ENCODE results near the gene MKRN2. TPM values are rescaled to one million over a fixed set of nuclear protein-coding genes. Genes with fewer than 3 reads are reported as not detected.

Gene MKRN2
- total RNA-seq, 4 donors from 2014 or later: 37.8 to 53.6 (median 40.7) TPM

DNA sequence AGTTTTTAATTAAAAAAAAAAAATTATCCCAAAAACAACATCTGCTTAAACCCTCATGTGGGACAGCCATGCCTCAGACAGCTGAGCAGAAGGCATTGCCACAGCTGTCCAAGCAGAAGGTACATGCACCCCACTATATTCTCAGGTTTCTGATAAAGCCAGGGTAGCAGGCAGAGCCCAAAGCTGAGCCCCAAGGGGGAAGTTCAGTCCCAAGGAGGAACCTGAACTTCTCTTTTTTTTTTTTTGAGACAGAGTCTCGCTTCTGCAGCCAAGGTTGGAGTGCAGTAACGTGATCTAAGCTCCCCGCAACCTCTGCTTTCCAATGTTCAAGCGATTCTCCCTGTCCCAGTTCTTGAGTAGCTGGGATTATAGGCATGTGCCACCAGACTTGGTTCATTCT lies 33.2 kb downstream of the MKRN2 start:
- Histone ChIP-seq H3K4me1 (peaks cover 39 to 45% of the 10 kb centered on the region in 2 donors), H3K27ac (peak overlapping the region in 1 of 3 donors; percentile 64), H3K27me3 (no peaks in the 10 kb centered on the region), H3K4me3 (replicated peaks in 1 of 3) (no peak overlapping the region), H3K9me3 (no peaks in the 10 kb centered on the region), H3K36me3 (peaks cover 29 to 41% of the 10 kb centered on the region in 2 donors)
- TF ChIP-seq CTCF (IDR thresholded peaks at IDR 0.05): no peak
- TF ChIP-seq POLR2A (IDR thresholded peaks at IDR 0.05): no peak
- 95 to 100% methylated on average over 1 to 4 of the region's 4 CpGs for WGBS, 2 donors
- intact Hi-C loops (cut with DNase I): no loop called here
- no peak for DNase-seq

- peak; percentile 71 to 79 for DNase-seq
- no peaks in the 10 kb centered on the region for H3K9me3 ChIP-seq
- WGBS, 2 donors: 46 to 70% methylated on average over 6 of the region's 6 CpGs
- H3K36me3 ChIP-seq: peaks cover 35 to 45% of the 10 kb centered on the region in 2 donors
- intact Hi-C loops (cut with DNase I): no loop called here
- no peak overlapping the region for H3K4me3 ChIP-seq (replicated peaks in 1 of 3)
- peaks cover 26 to 33% of the 10 kb centered on the region in 2 donors for H3K4me1 ChIP-seq
- TF ChIP-seq POLR2A (IDR thresholded peaks at IDR 0.05) (no peak), CTCF (IDR thresholded peaks at IDR 0.05) (no peak)
- H3K27me3 ChIP-seq: no peaks in the 10 kb centered on the region
- peak overlapping the region in 2 of 3 donors; percentile 13 to 46 for H3K27ac ChIP-seq
These were observed 34.6 kb downstream of the MKRN2 start for GRCh38 chr3:12591456-12591855.

DNA sequence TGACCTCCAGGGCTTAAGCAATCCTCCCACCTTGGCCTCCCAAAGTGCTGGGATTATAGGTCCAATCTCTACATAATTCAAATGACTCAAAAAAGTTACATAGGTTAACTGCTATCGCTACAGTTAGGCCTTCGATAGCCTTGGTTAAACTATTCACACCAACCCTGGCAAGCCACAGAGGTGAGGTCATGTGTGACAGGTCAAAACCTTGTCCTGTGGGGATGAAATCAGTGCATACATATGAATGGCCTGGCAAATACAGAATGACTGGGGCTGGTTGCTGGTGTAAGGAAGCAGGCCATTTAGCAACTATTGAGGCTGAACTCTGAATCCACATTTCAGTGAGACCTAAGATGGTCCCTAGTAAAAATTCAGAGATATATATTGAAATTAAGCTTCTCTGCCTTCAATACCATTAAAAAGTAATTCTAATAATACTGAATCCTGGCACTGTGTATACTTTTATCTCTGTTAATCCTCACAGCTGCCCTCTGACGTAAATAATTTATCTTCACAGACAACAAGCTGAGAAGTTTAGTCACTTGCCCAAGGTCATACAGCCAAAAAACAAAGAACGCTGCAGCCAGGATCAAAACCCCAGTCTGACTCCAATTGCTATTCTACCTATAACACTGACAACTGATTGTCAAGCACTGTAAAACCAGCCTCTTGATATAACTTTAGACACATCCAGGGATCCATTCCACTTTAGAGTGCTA lies 35.3 kb downstream of the MKRN2 start:
- Histone ChIP-seq H3K4me1 (peaks cover 19 to 26% of the 10 kb centered on the region in 2 donors), H3K4me3 (replicated peaks in 1 of 3) (no peak overlapping the region), H3K27me3 (no peaks in the 10 kb centered on the region), H3K36me3 (peaks cover 42 to 51% of the 10 kb centered on the region in 2 donors), H3K27ac (peak overlapping the region in 1 of 3 donors; percentile 10), H3K9me3 (no peaks in the 10 kb centered on the region)
- DNase-seq: no peak
- WGBS, 2 donors: 94 to 97% methylated on average over 4 of the region's 4 CpGs
- TF ChIP-seq POLR2A (IDR thresholded peaks at IDR 0.05): no peak
- no peak for TF ChIP-seq CTCF (IDR thresholded peaks at IDR 0.05)
- intact Hi-C loops (cut with DNase I): no loop called here

- Histone ChIP-seq H3K27me3 (no peaks in the 10 kb centered on the region), H3K4me1 (peaks cover 6 to 12% of the 10 kb centered on the region in 2 donors), H3K9me3 (no peaks in the 10 kb centered on the region), H3K4me3 (replicated peaks in 1 of 3) (no peak overlapping the region), H3K36me3 (peaks cover 49 to 60% of the 10 kb centered on the region in 2 donors), H3K27ac (peak overlapping the region in 1 of 3 donors; percentile 18)
- intact Hi-C loops (cut with DNase I): no loop called here
- DNase-seq: no peak
- no peak for TF ChIP-seq CTCF (IDR thresholded peaks at IDR 0.05)
- TF ChIP-seq POLR2A (IDR thresholded peaks at IDR 0.05): no peak
- WGBS, 2 donors: 75% methylated on average over 3 of the region's 3 CpGs
These were observed 36.6 kb downstream of the MKRN2 start for GRCh38 chr3:12593473-12593872.

GRCh38 chr3:12598890-12599289 lies 42.0 kb downstream of the MKRN2 start:
- H3K4me3 ChIP-seq (replicated peaks in 1 of 3): no peak overlapping the region
- peak overlapping the region in 1 of 3 donors; percentile 11 for H3K27ac ChIP-seq
- peaks cover 40 to 50% of the 10 kb centered on the region in 2 donors for H3K36me3 ChIP-seq
- peaks cover 9 to 17% of the 10 kb centered on the region in 2 donors for H3K4me1 ChIP-seq
- no peaks in the 10 kb centered on the region for H3K27me3 ChIP-seq
- intact Hi-C loops (cut with DNase I): no loop called here
- no peaks in the 10 kb centered on the region for H3K9me3 ChIP-seq
- TF ChIP-seq CTCF (IDR thresholded peaks at IDR 0.05) (no peak), POLR2A (IDR thresholded peaks at IDR 0.05) (no peak)
- DNase-seq: no peak

Measured in thyroid gland (tissue), 4 donors.